IMR-90 (cell line): ENCODE measurements around the gene SIRT7. TPM values are rescaled to one million over a fixed set of nuclear protein-coding genes. Genes with fewer than 3 reads are reported as not detected.

Experiments
- ATAC-seq: fragments of 200-7000 bp; cut with Tn5 transposase; 2 replicates; pipeline ENCODE4 v1.9.1; 2020; ENCODE audit warnings: low read depth, mild to moderate bottlenecking, moderate library complexity
- BruUV-seq: library from RNA; stranded (reverse); fragments of 400-500 nt; replicated peaks from 2 replicates; lab custom pipeline; 2021; lab: Mats Ljungman, UMichigan
- CTCF ChIA-PET: fragments of 300-600 bp; formaldehyde crosslinking; extraction: SDS; loops from one replicate; lab custom pipeline; 2021; ENCODE audit warnings: antibody characterized with exemption; lab: Yijun Ruan, JAX
- POLR2A ChIA-PET: fragments of 300-600 bp; sonication (Branson Sonifier 250); formaldehyde crosslinking; loops from one replicate; lab custom pipeline; 2022; ENCODE audit warnings: antibody characterized with exemption; ENCODE audit not compliant: unreplicated experiment; lab: Charles Lee
- DNase-seq: peaks from one replicate; pipeline ENCODE4 v3.0.0; 2013
- H2AFZ ChIP-seq: replicated peaks from 2 replicates; pipeline ENCODE3; 2013; ENCODE audit warnings: low read length, mild to moderate bottlenecking; ENCODE audit not compliant: poor library complexity
- H2AK5ac ChIP-seq: 2 replicates; pipeline ENCODE4 v1.6.1; 2013; ENCODE audit warnings: low read depth, low read length, inconsistent platforms
- H2AK9ac ChIP-seq: replicated peaks from 2 replicates; pipeline ENCODE3; 2013; ENCODE audit warnings: mild to moderate bottlenecking, low read depth, low read length, moderate library complexity; ENCODE audit not compliant: poor library complexity
- H2BK120ac ChIP-seq: 2 replicates; pipeline ENCODE4 v1.6.1; 2013; ENCODE audit warnings: low read depth, low read length, inconsistent platforms
- H2BK15ac ChIP-seq: 3 replicates; pipeline ENCODE4 v1.6.1; 2013; ENCODE audit warnings: low read depth, low read length, inconsistent platforms
- H2BK20ac ChIP-seq: 2 replicates; pipeline ENCODE4 v1.6.1; 2013; ENCODE audit warnings: low read depth, mild to moderate bottlenecking, inconsistent platforms, low read length, moderate library complexity
- H2BK5ac ChIP-seq: 2 replicates; pipeline ENCODE4 v1.6.1; 2013; ENCODE audit warnings: mild to moderate bottlenecking, low read depth, low read length, inconsistent platforms; ENCODE audit not compliant: poor library complexity, severe bottlenecking
- H3K14ac ChIP-seq: replicated peaks from 2 replicates; pipeline ENCODE4 v1.6.1; 2013; ENCODE audit warnings: low read depth, low read length, inconsistent platforms
- H3K18ac ChIP-seq: 2 replicates; pipeline ENCODE4 v1.6.1; 2013; ENCODE audit warnings: low read depth, low read length, control low read depth
- H3K23ac ChIP-seq: 2 replicates; pipeline ENCODE4 v1.6.1; 2013; ENCODE audit warnings: low read depth, low read length, inconsistent platforms
- H3K27ac ChIP-seq: 2 replicates; pipeline ENCODE4 v1.5.1; 2013; ENCODE audit warnings: mild to moderate bottlenecking, control low read depth, low read length; ENCODE audit not compliant: insufficient read depth
- H3K27me3 ChIP-seq: 2 replicates; pipeline ENCODE4 v1.6.1; 2013; ENCODE audit warnings: low read length; ENCODE audit not compliant: control insufficient read depth, insufficient read depth
- H3K36me3 ChIP-seq: 2 replicates; pipeline ENCODE4 v1.6.1; 2013; ENCODE audit warnings: low read length, mixed read lengths; ENCODE audit not compliant: control insufficient read depth, insufficient read depth
- H3K4ac ChIP-seq: 2 replicates; pipeline ENCODE4 v1.6.1; 2013; ENCODE audit warnings: low read depth, low read length, inconsistent platforms
- H3K4me1 ChIP-seq: 2 replicates; pipeline ENCODE4 v1.6.1; 2013; ENCODE audit warnings: low read length, mixed read lengths; ENCODE audit not compliant: control insufficient read depth, insufficient read depth
- H3K4me2 ChIP-seq: 2 replicates; pipeline ENCODE4 v1.6.1; 2013; ENCODE audit warnings: low read depth, mild to moderate bottlenecking, control low read depth, low read length, moderate library complexity
- H3K4me3 ChIP-seq: 2 replicates; pipeline ENCODE4 v1.5.1; 2013; ENCODE audit warnings: low read depth, mild to moderate bottlenecking, control low read depth, low read length, moderate library complexity; ENCODE audit not compliant: insufficient read depth
- H3K56ac ChIP-seq: 2 replicates; pipeline ENCODE4 v1.6.1; 2013; ENCODE audit warnings: low read length, inconsistent platforms; ENCODE audit not compliant: insufficient read depth; ENCODE audit errors: extremely low read depth
- H3K79me1 ChIP-seq, 2 experiments: 2 replicates each; pipeline ENCODE4 v1.6.1; 2013; ENCODE audit warnings: low read length in 2 of 2, inconsistent platforms in 1 of 2, low read depth in 1 of 2
- H3K9ac ChIP-seq: 2 replicates; pipeline ENCODE4 v1.6.1; 2013; ENCODE audit warnings: low read depth, low read length, control low read depth
- H3K9me1 ChIP-seq: 2 replicates; pipeline ENCODE4 v1.6.1; 2013; ENCODE audit warnings: low read length, inconsistent platforms; ENCODE audit not compliant: insufficient read depth
- H3K9me3 ChIP-seq: 2 replicates; pipeline ENCODE4 v1.6.1; 2013; ENCODE audit warnings: low read length; ENCODE audit not compliant: control insufficient read depth, insufficient read depth
- H4K20me1 ChIP-seq: 2 replicates; pipeline ENCODE4 v1.6.1; 2013; ENCODE audit warnings: low read length, inconsistent platforms; ENCODE audit not compliant: insufficient read depth
- H4K5ac ChIP-seq: 2 replicates; pipeline ENCODE4 v1.6.1; 2013; ENCODE audit warnings: mild to moderate bottlenecking, low read depth, low read length, control low read depth
- H4K8ac ChIP-seq, 2 experiments: 2 replicates each; pipeline ENCODE4 v1.6.1; 2013; ENCODE audit warnings: low read depth in 2 of 2, low read length in 2 of 2, control low read depth in 1 of 2, inconsistent platforms in 1 of 2
- H4K91ac ChIP-seq: 2 replicates; pipeline ENCODE4 v1.6.1; 2013; ENCODE audit warnings: low read depth, low read length, inconsistent platforms; ENCODE audit not compliant: insufficient read depth
- MAFK ChIP-seq: IDR thresholded peaks from 2 replicates; pipeline ENCODE4 v1.6.1; 2012; ENCODE audit warnings: low read depth, low read length, improper control_type of control experiment
- MXI1 ChIP-seq: IDR thresholded peaks from 2 replicates; pipeline ENCODE4 v1.6.1; 2012; ENCODE audit warnings: low read depth, mild to moderate bottlenecking, low read length, moderate library complexity, borderline replicate concordance
- POLR2A ChIP-seq: IDR thresholded peaks from 2 replicates; pipeline ENCODE4 v1.6.1; 2012; ENCODE audit warnings: mild to moderate bottlenecking, low read depth, low read length
- WGBS, 2 experiments: methylation state at CpG; one replicate each; pipeline versions ENCODE4 v1.1.5 to v1.1.7; 2013; ENCODE audit warnings: missing lambda C conversion rate in 2 of 2; ENCODE audit not compliant: insufficient read length in 1 of 2; ENCODE audit errors: extremely low coverage in 2 of 2; 5-methylcytosine and 5-hydroxymethylcytosine counted together
- dilution Hi-C: fragments of 300-500 bp; cut with HindIII; formaldehyde crosslinking; loops from one replicate; pipeline ENCODE4 v1.14.3; 2018; ENCODE audit warnings: low sequenced_read_pairs; ENCODE audit not compliant: unreplicated experiment
- in situ Hi-C: fragments of 300-500 bp; cut with MboI; formaldehyde crosslinking; loops from 3 replicates; pipeline ENCODE4 v1.14.3; 2019; ENCODE audit warnings: low sequenced_read_pairs, inconsistent platforms, mixed read lengths
- intact Hi-C: fragments of 100-400 bp; cut with micrococcal nuclease; formaldehyde crosslinking; loops from 2 replicates; pipeline ENCODE4 v1.10.0; 2022
- polyA plus RNA-seq, 3 experiments: library from polyadenylated mRNA; depleted of rRNA; stranded (reverse); fragments of >200 nt; gene quantifications; 2 replicates each; pipeline ENCODE4 v1.2.3, GENCODE V29; 2012; ENCODE audit warnings: low replicate concordance in 1 of 3
- total RNA-seq: library from RNA; depleted of rRNA; stranded (reverse); fragments of >200 nt; gene quantifications from 2 replicates; pipeline ENCODE4 v1.2.3, GENCODE V29; 2012

The SIRT7 gene
- total and polyA plus RNA-seq, 2 of the 4 experiments (the other 2 are of a cell fraction): 14.5 to 19.8 TPM

DNA sequence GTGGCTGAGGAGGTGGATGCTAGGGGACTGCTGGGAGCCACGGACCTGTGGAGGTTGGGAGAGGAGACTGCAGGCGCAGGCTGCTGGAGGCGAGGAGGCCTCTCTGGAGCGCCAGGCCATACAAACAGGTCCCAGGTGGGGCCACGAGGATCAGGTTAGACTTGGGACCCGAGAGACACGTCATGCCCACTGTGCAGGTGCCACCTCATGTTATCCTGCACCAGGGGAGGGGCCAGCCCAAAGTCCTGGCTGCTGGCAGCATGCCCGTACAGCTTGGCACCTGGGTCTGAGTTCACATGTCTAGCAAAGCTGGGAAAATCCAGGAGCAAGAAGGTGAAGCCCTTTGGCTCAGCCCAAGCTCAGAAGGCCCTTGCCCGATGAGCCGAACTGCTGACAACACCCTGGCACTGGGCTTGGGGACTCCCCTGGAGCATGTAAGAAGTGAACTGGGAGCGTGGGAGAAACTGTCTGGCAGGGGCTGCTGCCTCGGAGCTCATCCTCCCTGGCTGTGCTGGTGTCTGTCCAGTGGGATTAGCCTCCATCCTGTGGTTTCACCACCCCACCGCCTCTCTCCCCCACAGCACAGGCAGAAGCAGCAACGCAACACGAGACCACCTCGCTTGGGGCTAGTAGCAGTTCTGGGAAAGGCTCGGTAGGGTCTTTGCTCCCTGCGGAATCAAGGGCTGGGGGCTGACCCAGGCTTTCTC, 52.1 kb downstream of the SIRT7 start:
- Histone ChIP-seq H2BK20ac (no peak overlapping the region), H4K20me1 (peaks cover 55% of the 10 kb centered on the region), H2AK9ac (peak overlapping the region; percentile 63), H3K4ac (peak overlapping the region; percentile 22; the same call in 1 of the 2 replicates), H3K27me3 (no peaks in the 10 kb centered on the region), H3K27ac (peak overlapping the region; percentile 2; the same call in 1 of the 2 replicates), H3K36me3 (peaks cover 46% of the 10 kb centered on the region), H3K9me1 (peaks cover 11% of the 10 kb centered on the region; the same call in 1 of the 2 replicates), H3K56ac (no peak overlapping the region), H4K91ac (no peak overlapping the region), H3K14ac (no peak overlapping the region), H4K8ac (peak overlapping the region in 1 of 2 experiments; percentile 66; a peak in 1 of 4 replicates), H4K5ac (0 out of 2 replicates have a peak overlapping the region, but pooled peaks have one; percentile 4), H3K4me2 (no peak overlapping the region), H2BK15ac (no peak overlapping the region), H3K18ac (no peak overlapping the region), H3K23ac (no peak overlapping the region), H3K79me1 (peaks cover 22 to 79% of the 10 kb centered on the region in 2 experiments; a peak in 3 of 4 replicates), H2BK120ac (no peak overlapping the region), H2AK5ac (0 out of 2 replicates have a peak overlapping the region, but pooled peaks have one; percentile 34), H3K4me3 (no peak overlapping the region), H2AFZ (peak overlapping the region; percentile 36), H3K9me3 (no peaks in the 10 kb centered on the region), H3K9ac (no peak overlapping the region), H3K4me1 (peaks cover 31% of the 10 kb centered on the region), H2BK5ac (peak overlapping the region; percentile 27)
- ATAC-seq: no peak
- dilution Hi-C loops: no loop called here
- BruUV-seq: no TSS peak
- TF ChIP-seq POLR2A (peak; percentile 56; the same call in 1 of the 2 replicates), MXI1 (no peak), MAFK (no peak)
- in situ Hi-C loops: no loop called here
- ChIA-PET CTCF (no interaction called here), POLR2A (no interaction called here)
- intact Hi-C loops: no loop called here
- no peak for DNase-seq
- WGBS, 2 experiments: 92% methylated on average over 10 of the region's 18 CpGs; no CpG with 5 or more reads in 1 of the 2 experiments
